Islet of Langerhans (tissue), 1 donor: ENCODE measurements around the gene TPRN.

Source experiments
- FAIRE-seq: peaks from one replicate; lab custom pipeline; 2011; peaks lifted over from hg19 to GRCh38; lab: Jason Lieb, UNC

TPRN gene

GRCh38 chr9:137171149-137171900, 29.2 kb downstream of the TPRN start:
- no peak for FAIRE-seq

DNA sequence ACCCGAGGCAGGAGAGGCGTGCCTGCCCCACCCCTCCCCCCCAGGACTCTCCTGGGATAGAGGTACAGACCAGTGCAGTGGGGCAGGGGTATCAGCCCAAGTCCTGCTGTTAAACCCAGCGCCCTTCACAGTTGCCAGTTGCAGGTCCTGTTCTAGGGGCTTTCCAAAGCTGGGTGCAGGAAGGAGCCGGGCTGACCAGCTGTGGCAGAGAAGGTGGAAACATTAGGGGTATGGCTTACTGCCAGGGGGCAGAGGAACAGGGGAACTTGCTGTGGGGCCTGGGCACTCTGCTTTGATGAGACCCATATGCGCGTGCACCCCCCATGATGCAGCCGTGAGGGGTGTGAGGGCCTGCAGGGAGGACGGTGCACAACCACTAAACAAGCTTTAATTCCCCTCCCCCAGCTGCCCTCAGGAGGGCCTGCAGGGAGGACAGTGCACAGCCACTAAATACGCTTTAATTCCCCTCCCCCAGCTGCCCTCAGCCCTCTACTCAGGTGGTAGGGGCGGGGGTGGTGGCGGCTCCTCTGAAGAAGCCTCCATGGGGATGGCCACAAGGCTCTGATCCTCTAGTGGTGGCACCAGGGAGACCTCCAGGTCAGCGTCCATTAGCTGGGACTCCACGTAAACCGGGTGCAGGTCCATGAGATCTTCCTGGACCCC, 29.9 kb downstream of the TPRN start:
- FAIRE-seq, result no peak

DNA sequence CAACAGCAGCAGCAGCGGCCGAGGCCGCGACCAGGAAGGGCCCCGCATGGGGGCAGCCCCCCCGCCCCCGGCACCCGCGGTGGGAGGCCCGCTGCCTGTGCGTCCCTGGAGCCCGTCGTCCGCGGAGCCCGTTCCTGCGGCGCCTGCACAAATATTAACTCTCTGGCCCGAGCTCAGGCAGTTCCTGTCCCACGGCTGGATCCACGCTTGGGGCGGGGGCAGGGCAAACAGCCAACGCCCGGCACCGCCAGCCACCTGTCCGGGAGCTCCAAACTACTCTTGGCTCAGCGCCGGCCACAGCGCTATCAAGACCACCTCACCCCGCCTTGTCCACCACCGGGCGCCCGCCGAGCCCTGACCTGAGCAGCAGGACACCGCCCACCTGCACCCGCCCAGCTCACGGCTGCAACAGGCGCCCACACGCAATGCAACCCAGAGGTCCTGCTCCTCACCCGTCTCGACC, 30.6 kb downstream of the TPRN start, which contains the start of gene LRRC26:
Gene LRRC26 (minus strand): TSS at position 156 of the 463 bp plus-strand sequence. CDS start 108 bp downstream, at position 48.
- FAIRE-seq, result no peak

- no peak for FAIRE-seq
These were observed 31.4 kb downstream of the TPRN start for GRCh38 chr9:137168904-137169856.

- no peak for FAIRE-seq
These were observed 32.0 kb downstream of the TPRN start for GRCh38 chr9:137168573-137168903.

DNA sequence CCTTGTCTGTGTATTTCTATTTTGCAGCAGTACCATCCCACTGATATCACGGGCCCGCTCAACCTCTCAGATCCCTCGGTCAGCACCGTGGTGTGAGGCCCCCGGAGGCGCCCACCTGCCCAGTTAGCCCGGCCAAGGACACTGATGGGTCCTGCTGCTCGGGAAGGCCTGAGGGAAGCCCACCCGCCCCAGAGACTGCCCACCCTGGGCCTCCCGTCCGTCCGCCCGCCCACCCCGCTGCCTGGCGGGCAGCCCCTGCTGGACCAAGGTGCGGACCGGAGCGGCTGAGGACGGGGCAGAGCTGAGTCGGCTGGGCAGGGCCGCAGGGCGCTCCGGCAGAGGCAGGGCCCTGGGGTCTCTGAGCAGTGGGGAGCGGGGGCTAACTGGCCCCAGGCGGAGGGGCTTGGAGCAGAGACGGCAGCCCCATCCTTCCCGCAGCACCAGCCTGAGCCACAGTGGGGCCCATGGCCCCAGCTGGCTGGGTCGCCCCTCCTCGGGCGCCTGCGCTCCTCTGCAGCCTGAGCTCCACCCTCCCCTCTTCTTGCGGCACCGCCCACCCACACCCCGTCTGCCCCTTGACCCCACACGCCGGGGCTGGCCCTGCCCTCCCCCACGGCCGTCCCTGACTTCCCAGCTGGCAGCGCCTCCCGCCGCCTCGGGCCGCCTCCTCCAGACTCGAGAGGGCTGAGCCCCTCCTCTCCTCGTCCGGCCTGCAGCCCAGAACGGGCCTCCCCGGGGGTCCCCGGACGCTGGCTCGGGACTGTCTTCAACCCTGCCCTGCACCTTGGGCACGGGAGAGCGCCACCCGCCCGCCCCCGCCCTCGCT, 32.6 kb downstream of the TPRN start:
- FAIRE-seq, result no peak

GRCh38 chr9:137167277-137167746, 33.2 kb downstream of the TPRN start:
- no peak for FAIRE-seq

- FAIRE-seq, result no peak
These were observed 33.9 kb downstream of the TPRN start for GRCh38 chr9:137166380-137167229.

DNA sequence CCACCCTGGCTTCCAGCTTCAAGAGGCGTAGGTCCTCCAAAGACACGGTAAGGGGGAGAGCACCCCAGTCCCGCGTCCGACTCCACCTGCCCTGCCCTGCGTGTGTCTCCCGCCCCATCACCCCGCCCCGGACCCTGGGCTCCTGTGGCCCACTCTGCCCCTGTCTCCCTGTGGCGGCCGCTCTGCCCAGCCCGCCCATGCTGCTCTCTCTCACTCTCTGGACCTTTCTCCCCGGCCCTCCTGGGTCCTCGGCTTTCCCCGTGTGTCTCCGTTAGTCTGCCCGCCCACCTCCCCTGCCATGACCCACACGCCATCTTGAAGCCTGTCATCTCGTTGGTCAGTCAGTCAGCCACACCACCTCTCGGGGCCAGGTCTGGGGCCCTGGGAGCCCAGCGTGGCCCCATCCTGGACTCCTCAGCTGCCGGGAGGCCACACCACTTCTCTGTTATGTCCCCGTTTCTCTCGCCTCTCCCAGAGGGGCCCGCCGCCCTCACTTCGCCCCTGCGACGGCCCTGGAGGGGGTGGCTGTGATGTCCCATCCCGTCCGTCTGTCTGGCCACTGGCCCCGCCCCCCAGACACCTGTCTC, 35.2 kb downstream of the TPRN start:
- no peak for FAIRE-seq

DNA sequence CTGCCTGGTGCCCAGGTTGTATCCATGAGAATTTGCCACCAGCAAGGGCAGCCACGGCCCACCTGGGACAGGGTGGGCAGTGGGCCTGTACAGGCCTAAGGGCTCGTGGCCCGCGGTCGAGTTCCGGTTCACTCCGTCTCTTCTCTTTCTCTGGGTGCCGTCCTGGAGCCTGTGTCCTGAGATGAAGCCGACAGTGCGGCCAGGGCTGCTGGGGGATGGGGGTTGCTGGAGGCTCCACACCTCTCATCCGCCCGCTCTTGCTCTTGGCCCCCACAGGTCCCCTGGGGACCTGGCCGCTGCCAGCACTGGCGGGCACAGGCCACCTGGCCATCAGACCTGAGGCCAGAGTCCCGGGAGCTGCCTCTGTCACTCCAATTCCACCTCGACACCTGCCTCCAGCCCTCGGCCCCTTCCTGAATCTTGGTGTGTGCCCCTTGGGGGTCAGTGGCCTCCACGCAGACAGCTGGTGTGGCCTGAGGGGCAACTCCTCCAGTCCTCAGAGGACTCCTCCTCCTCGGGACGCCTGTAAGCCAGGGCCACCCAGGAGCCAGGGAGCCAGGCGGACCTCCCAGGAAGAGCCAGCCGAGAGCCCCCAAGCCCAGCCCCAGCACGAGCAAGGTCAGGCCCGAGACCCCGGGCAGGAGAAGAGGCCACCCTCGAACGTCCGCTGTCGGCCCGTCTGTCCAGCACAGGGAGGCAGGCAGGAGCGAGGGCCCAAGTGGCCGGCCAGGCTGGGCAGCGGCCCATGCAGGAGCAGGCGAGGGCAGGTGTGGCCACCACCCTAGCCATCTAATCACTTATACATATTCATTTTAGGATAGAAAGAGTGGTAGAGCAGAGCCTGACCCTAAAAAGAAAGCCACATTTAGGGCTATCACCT, 35.9 kb downstream of the TPRN start:
- no peak for FAIRE-seq

- no peak for FAIRE-seq
These were observed 36.7 kb downstream of the TPRN start for GRCh38 chr9:137163805-137164204.

GRCh38 chr9:137163365-137163715, 37.2 kb downstream of the TPRN start:
- no peak for FAIRE-seq

GRCh38 chr9:137162505-137163364, 37.8 kb downstream of the TPRN start:
- FAIRE-seq, result no peak

- FAIRE-seq, result no peak
These were observed 38.7 kb downstream of the TPRN start for GRCh38 chr9:137161558-137162486.

DNA sequence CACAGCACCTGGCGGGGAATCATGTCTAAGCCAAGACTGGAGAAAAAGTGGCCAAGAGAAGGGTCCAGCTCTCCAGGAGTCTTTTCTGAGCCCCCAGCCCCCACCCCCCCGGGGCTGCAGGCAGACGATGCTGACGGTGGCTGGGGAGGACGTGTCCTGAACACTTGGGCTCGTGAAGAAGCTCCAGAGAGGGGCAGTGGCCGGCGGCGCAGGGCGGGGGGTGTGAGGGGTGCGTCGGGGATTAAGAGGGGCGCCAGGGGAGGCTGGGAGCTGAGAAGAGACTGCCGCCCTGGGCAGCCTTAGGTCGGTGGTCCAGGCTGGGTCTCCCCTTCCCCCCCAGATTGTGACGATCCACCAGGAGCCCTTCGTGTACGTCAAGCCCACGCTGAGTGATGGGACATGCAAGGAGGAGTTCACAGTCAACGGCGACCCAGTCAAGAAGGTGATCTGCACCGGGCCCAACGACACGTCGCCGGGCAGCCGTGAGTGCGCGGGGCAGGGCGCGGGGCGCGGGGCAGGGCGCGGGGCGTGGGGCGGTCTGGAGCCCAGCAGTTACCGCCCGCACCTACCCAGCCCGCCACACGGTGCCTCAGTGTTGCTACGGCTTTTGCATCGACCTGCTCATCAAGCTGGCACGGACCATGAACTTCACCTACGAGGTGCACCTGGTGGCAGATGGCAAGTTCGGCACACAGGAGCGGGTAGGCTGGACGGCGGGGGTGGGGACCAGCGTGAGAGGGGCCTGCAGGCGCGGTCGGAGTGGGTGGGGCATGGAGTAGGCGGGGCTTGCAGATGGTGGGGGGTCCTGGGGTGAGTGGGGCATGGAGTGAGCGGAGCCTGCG, 39.6 kb downstream of the TPRN start:
- FAIRE-seq, result no peak

GRCh38 chr9:137160054-137160425, 40.5 kb downstream of the TPRN start:
- FAIRE-seq, result no peak
